ENCODE data around the gene PDE4D. TPM values are rescaled to one million over a fixed set of nuclear protein-coding genes. Genes with fewer than 3 reads are reported as not detected.

Gene PDE4D
- total RNA-seq, 1 experiment from 2014 or later: 2.1 TPM

- no peak overlapping the region for H4K8ac ChIP-seq (replicated peaks; ENCODE audit: insufficient read length, low read depth, low read length)
- H2BK120ac ChIP-seq (ENCODE audit: low read depth, low read length, poor library complexity, severe bottlenecking): no peak overlapping the region
- H3K4me1 ChIP-seq (ENCODE audit: insufficient read depth, low read length): 0 out of 2 replicates have a peak, but pooled peaks cover 4% of the 10 kb centered on the region
- H3T11ph ChIP-seq (ENCODE audit: low read length): no peak overlapping the region
- H3K23ac ChIP-seq (ENCODE audit: insufficient read length, low read depth, low read length): no peak overlapping the region
- no peak overlapping the region for H2BK20ac ChIP-seq (ENCODE audit: low read depth, low read length, poor library complexity, severe bottlenecking)
- no peak overlapping the region for H3K56ac ChIP-seq (ENCODE audit: insufficient read length, low read depth, low read length)
- Mint-ChIP-seq H3K9me3 (no peaks in the 10 kb centered on the region; a peak in 1 of 5 replicates), H3K4me1 (peaks cover 7 to 15% of the 10 kb centered on the region in 2 experiments), H3K4me3 (no peak overlapping the region; a peak in 1 of 5 replicates), H3K27me3 (ENCODE audit: low read depth) (peaks cover 48% of the 10 kb centered on the region), H3K27ac (no peak overlapping the region), H3K36me3 (ENCODE audit: insufficient read depth in 1 of 3, low read depth in 3 of 3) (no peaks in the 10 kb centered on the region)
- no CpG with 5 or more reads among the region's 2 CpGs for WGBS (ENCODE audit: extremely low coverage, insufficient read length, low lambda C conversion rate)
- no peaks in the 10 kb centered on the region for H3K9me3 ChIP-seq (ENCODE audit: control insufficient read depth, low read depth, low read length)
- H3K27ac ChIP-seq (ENCODE audit: insufficient read length, low read depth, low read length): no peak overlapping the region
- H3K18ac ChIP-seq (ENCODE audit: insufficient read length, low read depth, low read length): no peak overlapping the region
- TF ChIP-seq CTCF (conservative IDR thresholded peaks at IDR 0.05): no peak
- peaks cover 16% of the 10 kb centered on the region for H3K23me2 ChIP-seq (ENCODE audit: insufficient read length, low read depth, low read length, poor library complexity, severe bottlenecking)
- no peak overlapping the region for H2BK5ac ChIP-seq (ENCODE audit: insufficient read length, low read length)
- no peak overlapping the region for H3K4me2 ChIP-seq (ENCODE audit: insufficient read depth, insufficient read length, low read length)
- H3K79me2 ChIP-seq (ENCODE audit: insufficient read depth, low read length): no peaks in the 10 kb centered on the region
- no peak overlapping the region for H4K91ac ChIP-seq (ENCODE audit: insufficient read length, low read depth, low read length)
- H3K9ac ChIP-seq (ENCODE audit: extremely low read depth, insufficient read length, low read length): no peak overlapping the region
- DNase-seq: no peak
- H3K79me1 ChIP-seq (ENCODE audit: insufficient read depth, low read depth, low read length, poor library complexity, severe bottlenecking): no peaks in the 10 kb centered on the region
- no peak overlapping the region for H2AK5ac ChIP-seq (ENCODE audit: insufficient read length, low read length)
- H2BK15ac ChIP-seq (ENCODE audit: low read depth, low read length): no peak overlapping the region
- H3K4ac ChIP-seq (ENCODE audit: low read depth, low read length): no peak overlapping the region
- no peak overlapping the region for H2BK12ac ChIP-seq (ENCODE audit: insufficient read length, low read depth, low read length)
- H4K20me1 ChIP-seq (ENCODE audit: control insufficient read depth, insufficient read depth, insufficient read length): no peaks in the 10 kb centered on the region
- H2AFZ ChIP-seq (ENCODE audit: low read length): no peak overlapping the region
- peaks cover 17% of the 10 kb centered on the region; the same call in 1 of the 2 replicates for H3K27me3 ChIP-seq (ENCODE audit: insufficient read depth, low read length)
- no peak overlapping the region for H4K5ac ChIP-seq (ENCODE audit: insufficient read length, low read depth, low read length)
- H3K14ac ChIP-seq (ENCODE audit: insufficient read depth, low read length): no peak overlapping the region
Measured at GRCh38 chr5:59037453-59037852, 856.1 kb downstream of the PDE4D start.
